Neural progenitor cell (in vitro differentiated cells): ENCODE data around the gene CLECL1. TPM values are rescaled to one million over a fixed set of nuclear protein-coding genes. Genes with fewer than 3 reads are reported as not detected.
"Not testable (repeated sequence)": the region's sequence is repeated elsewhere in the genome, so short reads cannot be mapped to it uniquely, and the experiment has no call there.

Experiments used
- DNase-seq: peaks from one replicate; pipeline ENCODE4 v3.0.0-alpha.2; 2016; ENCODE audit warnings: low spot score
- H2AFZ ChIP-seq: fragments of 200-600 bp; sonication (generic); replicated peaks from 2 replicates; pipeline ENCODE4 v1.6.1; 2016; ENCODE audit warnings: antibody characterized with exemption
- H3F3A ChIP-seq: fragments of 200-600 bp; sonication (generic); 2 replicates; pipeline ENCODE4 v1.6.1; 2016; ENCODE audit warnings: antibody characterized with exemption, low read depth
- H3K27ac ChIP-seq: fragments of 200-600 bp; sonication (generic); 2 replicates; pipeline ENCODE4 v1.5.1; 2016; ENCODE audit warnings: mild to moderate bottlenecking
- H3K27me3 ChIP-seq: fragments of 200-600 bp; sonication (generic); 2 replicates; pipeline ENCODE4 v1.6.1; 2016; ENCODE audit warnings: mild to moderate bottlenecking, moderate library complexity
- H3K36me3 ChIP-seq: fragments of 200-600 bp; sonication (generic); 2 replicates; pipeline ENCODE4 v1.5.1; 2016
- H3K4me1 ChIP-seq: fragments of 200-600 bp; sonication (generic); 2 replicates; pipeline ENCODE4 v1.6.1; 2016; ENCODE audit warnings: mixed run types
- H3K4me2 ChIP-seq: fragments of 200-600 bp; sonication (generic); 2 replicates; pipeline ENCODE4 v1.6.1; 2016
- H3K4me3 ChIP-seq: fragments of 200-600 bp; sonication (generic); 2 replicates; pipeline ENCODE4 v1.5.1; 2016
- H3K79me2 ChIP-seq: fragments of 200-600 bp; sonication (generic); 2 replicates; pipeline ENCODE4 v1.6.1; 2016; ENCODE audit warnings: low read depth
- H3K9ac ChIP-seq: fragments of 200-600 bp; sonication (generic); 2 replicates; pipeline ENCODE4 v1.6.1; 2016
- H3K9me3 ChIP-seq: fragments of 200-600 bp; sonication (generic); 2 replicates; pipeline ENCODE4 v1.5.1; 2016; ENCODE audit warnings: low read depth
- H4K20me1 ChIP-seq: fragments of 200-600 bp; sonication (generic); 2 replicates; pipeline ENCODE4 v1.6.1; 2016; ENCODE audit warnings: low read depth
- H3K27ac Mint-ChIP-seq: 3 replicates; pipeline ENCODE4 v1.8.0; 2021; ENCODE audit warnings: mixed read lengths
- H3K27me3 Mint-ChIP-seq: 2 replicates; pipeline ENCODE4 v1.8.0; 2022; ENCODE audit warnings: low read depth, mild to moderate bottlenecking, inconsistent platforms, moderate library complexity, mixed read lengths; ENCODE audit not compliant: insufficient read depth
- H3K36me3 Mint-ChIP-seq: 3 replicates; pipeline ENCODE4 v1.8.0; 2021; ENCODE audit warnings: mixed read lengths
- H3K4me1 Mint-ChIP-seq: 3 replicates; pipeline ENCODE4 v1.8.0; 2021; ENCODE audit warnings: mixed read lengths
- H3K4me3 Mint-ChIP-seq: 3 replicates; pipeline ENCODE4 v1.8.0; 2021; ENCODE audit warnings: mild to moderate bottlenecking, moderate library complexity, mixed read lengths
- H3K9me3 Mint-ChIP-seq: 3 replicates; pipeline ENCODE4 v1.8.0; 2020; ENCODE audit warnings: mixed read lengths
- CTCF ChIP-seq: fragments of 200-600 bp; sonication (generic); IDR thresholded peaks from 2 replicates; pipeline ENCODE4 v1.5.1; 2017; ENCODE audit warnings: antibody characterized with exemption, mild to moderate bottlenecking
- EZH2 ChIP-seq: fragments of 200-600 bp; sonication (generic); IDR thresholded peaks from 2 replicates; pipeline ENCODE4 v1.6.1; 2017; ENCODE audit warnings: antibody characterized with exemption, mild to moderate bottlenecking, moderate library complexity
- EZH2phosphoT487 ChIP-seq: fragments of 200-600 bp; sonication (generic); IDR thresholded peaks from 2 replicates; pipeline ENCODE4 v1.6.1; 2017; ENCODE audit warnings: antibody characterized with exemption
- total RNA-seq: library from RNA; depleted of rRNA; stranded (reverse); fragments of >200 nt; gene quantifications from 2 replicates; pipeline ENCODE4 v1.2.3, GENCODE V29; 2015; ENCODE audit warnings: low replicate concordance

CLECL1 gene
- total RNA-seq, 1 donor from 2014 or later, result not detected

- Mint-ChIP-seq H3K36me3 (no peaks in the 10 kb centered on the region), H3K27ac (no peak overlapping the region), H3K4me1 (no peaks in the 10 kb centered on the region), H3K27me3 (peaks cover 4% of the 10 kb centered on the region), H3K4me3 (no peak overlapping the region), H3K9me3 (peaks cover 2% of the 10 kb centered on the region)
- H4K20me1 ChIP-seq, result no peaks in the 10 kb centered on the region
- no peak overlapping the region for H3K4me3 ChIP-seq
- no peaks in the 10 kb centered on the region for H3F3A ChIP-seq
- no peak for TF ChIP-seq CTCF
- no peak for TF ChIP-seq EZH2
- TF ChIP-seq EZH2phosphoT487, result no peak
- DNase-seq, result no peak
- no peaks in the 10 kb centered on the region for H3K79me2 ChIP-seq
- H3K4me1 ChIP-seq, result no peaks in the 10 kb centered on the region
- no peak overlapping the region for H3K4me2 ChIP-seq
- no peak overlapping the region for H2AFZ ChIP-seq
- H3K27me3 ChIP-seq, result no peaks in the 10 kb centered on the region
- no peak overlapping the region for H3K9ac ChIP-seq
- no peaks in the 10 kb centered on the region for H3K9me3 ChIP-seq
- no peak overlapping the region for H3K27ac ChIP-seq
- H3K36me3 ChIP-seq, result no peaks in the 10 kb centered on the region
Observed at GRCh38 chr12:9740106-9740750, 7.3 kb upstream of the CLECL1 start.

- H3K4me1 Mint-ChIP-seq, H3K4me1 ChIP-seq, H3F3A ChIP-seq, H3K4me3 Mint-ChIP-seq, H3K9me3 Mint-ChIP-seq, DNase-seq, H4K20me1 ChIP-seq, H3K4me2 ChIP-seq, H3K27me3 Mint-ChIP-seq, H3K9ac ChIP-seq, H3K36me3 ChIP-seq, H3K27ac Mint-ChIP-seq, H2AFZ ChIP-seq, H3K27me3 ChIP-seq, H3K9me3 ChIP-seq, H3K27ac ChIP-seq, H3K79me2 ChIP-seq, H3K4me3 ChIP-seq, H3K36me3 Mint-ChIP-seq: not testable (repeated sequence)
Observed at GRCh38 chr12:9739404-9740105, 6.7 kb upstream of the CLECL1 start.

GRCh38 chr12:9738905-9739304 lies 6.0 kb upstream of the CLECL1 start:
- not testable (repeated sequence) for H3K9ac ChIP-seq, H3K27me3 Mint-ChIP-seq, H3K79me2 ChIP-seq, H2AFZ ChIP-seq, H3K27ac ChIP-seq, H3K4me2 ChIP-seq, DNase-seq, H3K4me3 ChIP-seq, H3K4me1 Mint-ChIP-seq, H3K36me3 ChIP-seq, H3K4me3 Mint-ChIP-seq, H3K4me1 ChIP-seq, H3K9me3 Mint-ChIP-seq, H3K9me3 ChIP-seq, H4K20me1 ChIP-seq, H3F3A ChIP-seq, H3K27me3 ChIP-seq, H3K27ac Mint-ChIP-seq, H3K36me3 Mint-ChIP-seq

GRCh38 chr12:9736936-9737705 lies 4.2 kb upstream of the CLECL1 start:
- H3K9me3 ChIP-seq, result no peaks in the 10 kb centered on the region
- H4K20me1 ChIP-seq, result no peaks in the 10 kb centered on the region
- peaks cover 2% of the 10 kb centered on the region for H3K9me3 Mint-ChIP-seq
- H2AFZ ChIP-seq, result no peak overlapping the region
- H3K27me3 Mint-ChIP-seq, result peaks cover 4% of the 10 kb centered on the region
- H3K27ac ChIP-seq, result no peak overlapping the region
- no peak overlapping the region for H3K4me3 ChIP-seq
- no peaks in the 10 kb centered on the region for H3K27me3 ChIP-seq
- H3K4me2 ChIP-seq, result no peak overlapping the region
- no peaks in the 10 kb centered on the region for H3K4me1 ChIP-seq
- H3K9ac ChIP-seq, result no peak overlapping the region
- H3K4me1 Mint-ChIP-seq, result no peaks in the 10 kb centered on the region
- H3K4me3 Mint-ChIP-seq, result no peak overlapping the region
- no peak for DNase-seq
- H3F3A ChIP-seq, result no peaks in the 10 kb centered on the region
- TF ChIP-seq CTCF (no peak), EZH2phosphoT487 (no peak), EZH2 (no peak)
- H3K27ac Mint-ChIP-seq, result no peak overlapping the region
- H3K36me3 Mint-ChIP-seq, result no peaks in the 10 kb centered on the region
- H3K79me2 ChIP-seq, result no peaks in the 10 kb centered on the region
- no peaks in the 10 kb centered on the region for H3K36me3 ChIP-seq
